Measurements from ENCODE around the gene ZNF48. TPM values are rescaled to one million over a fixed set of nuclear protein-coding genes. Genes with fewer than 3 reads are reported as not detected.

ZNF48 gene
- total and polyA plus RNA-seq, 11 donors = 3.1 to 11.0 (median 5.9) TPM

DNA sequence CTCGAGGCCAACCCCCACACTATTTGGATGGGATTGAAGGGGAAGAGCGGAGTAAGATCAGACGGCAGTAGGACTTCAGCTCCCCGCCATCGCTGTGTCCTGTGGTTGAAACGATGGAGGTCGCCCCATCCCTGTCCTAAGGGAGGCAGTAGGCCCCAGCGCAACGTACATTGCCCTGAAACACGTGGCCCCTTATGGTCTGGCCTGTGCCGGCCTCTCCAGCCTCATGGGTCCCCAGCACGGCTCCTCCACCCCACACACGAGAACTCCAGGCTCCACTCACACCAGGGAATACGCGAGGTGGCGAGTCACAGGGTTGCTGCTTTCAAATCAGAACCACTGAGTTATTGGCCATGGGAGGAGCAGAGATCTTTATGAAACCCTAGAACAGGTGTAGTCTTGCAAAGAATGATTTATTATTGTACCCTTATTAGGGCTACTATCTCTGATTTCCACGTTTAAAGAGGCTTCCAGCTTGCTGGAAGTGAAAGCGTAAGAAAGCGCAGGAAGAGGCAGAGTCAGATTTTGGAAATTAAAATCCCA is 35.3 kb downstream of the ZNF48 start:
- intact Hi-C loops (cut with DNase I) = loop anchor here in 6 of 10 donors (1.0 to 10.0 kb wide), 6 partner anchors 15 to 202 kb away; partner anchors contain the start of genes SEPHS2 (in 2 of the 6), ZNF747 (in 1 of the 6) and ZNF768 (in 1 of the 6)
- Histone ChIP-seq H3K27ac (peak overlapping the region in 11 of 12 donors; percentile 24 to 79 (median 69)), H3K36me3 (peaks cover 0 to 13% (median 9%) of the 10 kb centered on the region in 9 donors), H3K27me3 (no peaks in the 10 kb centered on the region), H3K4me1 (peaks cover 0 to 22% (median 13%) of the 10 kb centered on the region in 12 donors), H3K4me3 (peak overlapping the region; percentile 12 to 88 (median 71)), H3K9me3 (no peaks in the 10 kb centered on the region)
- WGBS, 4 donors = 49 to 58% (median 54%) methylated on average over 19 of the region's 19 CpGs
- ATAC-seq = peak; percentile 9 to 23 (median 18)
- TF ChIP-seq, protein P1, sequence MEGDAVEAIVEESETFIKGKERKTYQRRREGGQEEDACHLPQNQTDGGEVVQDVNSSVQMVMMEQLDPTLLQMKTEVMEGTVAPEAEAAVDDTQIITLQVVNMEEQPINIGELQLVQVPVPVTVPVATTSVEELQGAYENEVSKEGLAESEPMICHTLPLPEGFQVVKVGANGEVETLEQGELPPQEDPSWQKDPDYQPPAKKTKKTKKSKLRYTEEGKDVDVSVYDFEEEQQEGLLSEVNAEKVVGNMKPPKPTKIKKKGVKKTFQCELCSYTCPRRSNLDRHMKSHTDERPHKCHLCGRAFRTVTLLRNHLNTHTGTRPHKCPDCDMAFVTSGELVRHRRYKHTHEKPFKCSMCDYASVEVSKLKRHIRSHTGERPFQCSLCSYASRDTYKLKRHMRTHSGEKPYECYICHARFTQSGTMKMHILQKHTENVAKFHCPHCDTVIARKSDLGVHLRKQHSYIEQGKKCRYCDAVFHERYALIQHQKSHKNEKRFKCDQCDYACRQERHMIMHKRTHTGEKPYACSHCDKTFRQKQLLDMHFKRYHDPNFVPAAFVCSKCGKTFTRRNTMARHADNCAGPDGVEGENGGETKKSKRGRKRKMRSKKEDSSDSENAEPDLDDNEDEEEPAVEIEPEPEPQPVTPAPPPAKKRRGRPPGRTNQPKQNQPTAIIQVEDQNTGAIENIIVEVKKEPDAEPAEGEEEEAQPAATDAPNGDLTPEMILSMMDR (IDR thresholded peaks at IDR 0.05) = peak in 7 of 12 donors; percentile 1 to 51 (median 17)
- no peak for TF ChIP-seq POLR2A (IDR thresholded peaks at IDR 0.05)
- DNase-seq = peak in 2 of 5 donors; percentile 23 to 36

GRCh38 chr16:30434852-30435251 is 39.6 kb downstream of the ZNF48 start:
- ATAC-seq (no peak), DNase-seq (no peak)
- TF ChIP-seq POLR2A (IDR thresholded peaks at IDR 0.05) = no peak
- TF ChIP-seq, protein P1 (IDR thresholded peaks at IDR 0.05) = no peak
- WGBS, 4 donors = 68 to 74% (median 70%) methylated on average over 4 of the region's 4 CpGs
- intact Hi-C loops (cut with DNase I) = loop anchor here in 6 of 10 donors (5.0 to 10.0 kb wide), 4 partner anchors 92 to 197 kb away; partner anchors contain the start of gene ZNF768 (in 1 of the 6)
- Histone ChIP-seq H3K27me3 (no peaks in the 10 kb centered on the region), H3K4me3 (no peak overlapping the region), H3K9me3 (no peaks in the 10 kb centered on the region), H3K36me3 (no peaks in the 10 kb centered on the region), H3K27ac (no peak overlapping the region), H3K4me1 (peaks cover 0 to 9% (median 6%) of the 10 kb centered on the region in 12 donors)

DNA sequence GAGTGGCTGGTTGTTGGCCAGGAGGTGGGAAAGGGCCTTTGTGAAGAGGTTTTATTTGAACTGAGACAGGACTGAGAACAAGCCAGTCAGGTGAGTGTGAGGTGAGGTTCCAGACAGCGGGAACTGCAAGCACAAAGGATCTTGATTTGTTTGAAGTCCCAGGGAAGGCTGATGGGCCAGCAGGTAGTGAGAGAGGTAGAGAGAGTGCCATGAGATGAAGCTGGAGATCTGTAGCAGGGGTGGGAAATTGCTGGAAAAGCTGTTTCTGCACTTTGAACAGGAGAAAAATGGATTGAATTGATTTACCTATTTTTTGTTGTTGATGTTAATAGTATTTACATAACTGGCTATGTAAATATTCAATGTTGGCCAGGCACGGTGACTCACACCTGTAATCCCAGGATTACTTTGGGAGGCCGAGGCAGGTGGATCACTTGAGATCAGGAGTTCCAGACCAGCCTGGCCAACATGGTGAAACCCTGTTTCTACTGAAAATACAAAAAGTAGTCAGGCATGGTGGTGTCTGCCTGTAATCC is 42.4 kb downstream of the ZNF48 start:
- no peak for DNase-seq

GRCh38 chr16:30438835-30439234 is 43.6 kb downstream of the ZNF48 start:
- TF ChIP-seq, protein P1 (IDR thresholded peaks at IDR 0.05) = no peak
- no peak for TF ChIP-seq POLR2A (IDR thresholded peaks at IDR 0.05)
- Histone ChIP-seq H3K27ac (no peak overlapping the region), H3K4me1 (peaks cover 0 to 15% (median 4%) of the 10 kb centered on the region in 12 donors), H3K9me3 (no peaks in the 10 kb centered on the region), H3K27me3 (no peaks in the 10 kb centered on the region), H3K36me3 (peaks cover 0 to 15% (median 6%) of the 10 kb centered on the region in 9 donors), H3K4me3 (no peak overlapping the region)
- ATAC-seq (no peak), DNase-seq (no peak)
- 91 to 93% (median 92%) methylated on average over 5 of the region's 5 CpGs for WGBS, 4 donors
- intact Hi-C loops (cut with DNase I) = loop anchor here in 3 of 10 donors (5.0 to 10.0 kb wide), 2 partner anchors 183 to 186 kb away; no protein-coding TSS in a partner anchor

More for the DNA sequence above, 42.4 kb downstream of the ZNF48 start:
- WGBS, 4 donors = 77 to 86% (median 81%) methylated on average over 3 of the region's 3 CpGs
- no peak overlapping the region for H3K4me3 ChIP-seq
- no peak for ATAC-seq
- H3K27me3 ChIP-seq = no peaks in the 10 kb centered on the region
- H3K36me3 ChIP-seq = peaks cover 0 to 3% (median 0%) of the 10 kb centered on the region in 9 donors
- intact Hi-C loops (cut with DNase I) = loop anchor here in 3 of 10 donors (5.0 to 10.0 kb wide), 2 partner anchors 185 to 187 kb away; no protein-coding TSS in a partner anchor
- peaks cover 0 to 6% (median 0%) of the 10 kb centered on the region in 12 donors for H3K4me1 ChIP-seq
- TF ChIP-seq, protein P1 (IDR thresholded peaks at IDR 0.05) = no peak
- no peak for TF ChIP-seq POLR2A (IDR thresholded peaks at IDR 0.05)
- H3K27ac ChIP-seq = no peak overlapping the region
- no peaks in the 10 kb centered on the region for H3K9me3 ChIP-seq

All from heart left ventricle (tissue), 16 donors.